ENCODE measurements around the gene ELK1.

- no peak for TF ChIP-seq POLR2A (IDR thresholded peaks at IDR 0.05)
- no peak for TF ChIP-seq CTCF (IDR thresholded peaks at IDR 0.05)
Measured at GRCh38 chrX:47587091-47587891, 63.1 kb downstream of the ELK1 start.
